GM12873 (cell line): ENCODE data around the gene MREG.

Experiments
- CTCF ChIP-seq: IDR thresholded peaks from 2 replicates; pipeline ENCODE4 v1.5.1; 2012; ENCODE audit warnings: low read depth, mild to moderate bottlenecking, moderate library complexity, low read length, control low read depth; ENCODE audit not compliant: insufficient read depth; ENCODE audit errors: missing control alignments

The MREG gene

GRCh38 chr2:216013080-216013909 lies at the start of gene MREG:
Gene MREG, minus strand, starts transcription at chr2:216013551. Its CDS starts 224 bp downstream, at chr2:216013327.
- TF ChIP-seq CTCF: peak; percentile 76

- peak; percentile 46 for TF ChIP-seq CTCF
Measured at GRCh38 chr2:216059233-216059834, 46.0 kb upstream of the MREG start.

GRCh38 chr2:216057688-216058193 lies 44.4 kb upstream of the MREG start:
- TF ChIP-seq CTCF: no peak

GRCh38 chr2:216056739-216057138 lies 43.4 kb upstream of the MREG start:
- TF ChIP-seq CTCF: no peak

- no peak for TF ChIP-seq CTCF
Measured at GRCh38 chr2:216055680-216056079, 42.3 kb upstream of the MREG start.

GRCh38 chr2:216052420-216052819 lies 39.1 kb upstream of the MREG start:
- no peak for TF ChIP-seq CTCF

- no peak for TF ChIP-seq CTCF
Measured at GRCh38 chr2:216051350-216051749, 38.0 kb upstream of the MREG start.
